ENCODE results near the gene CTAG1A.

DNA sequence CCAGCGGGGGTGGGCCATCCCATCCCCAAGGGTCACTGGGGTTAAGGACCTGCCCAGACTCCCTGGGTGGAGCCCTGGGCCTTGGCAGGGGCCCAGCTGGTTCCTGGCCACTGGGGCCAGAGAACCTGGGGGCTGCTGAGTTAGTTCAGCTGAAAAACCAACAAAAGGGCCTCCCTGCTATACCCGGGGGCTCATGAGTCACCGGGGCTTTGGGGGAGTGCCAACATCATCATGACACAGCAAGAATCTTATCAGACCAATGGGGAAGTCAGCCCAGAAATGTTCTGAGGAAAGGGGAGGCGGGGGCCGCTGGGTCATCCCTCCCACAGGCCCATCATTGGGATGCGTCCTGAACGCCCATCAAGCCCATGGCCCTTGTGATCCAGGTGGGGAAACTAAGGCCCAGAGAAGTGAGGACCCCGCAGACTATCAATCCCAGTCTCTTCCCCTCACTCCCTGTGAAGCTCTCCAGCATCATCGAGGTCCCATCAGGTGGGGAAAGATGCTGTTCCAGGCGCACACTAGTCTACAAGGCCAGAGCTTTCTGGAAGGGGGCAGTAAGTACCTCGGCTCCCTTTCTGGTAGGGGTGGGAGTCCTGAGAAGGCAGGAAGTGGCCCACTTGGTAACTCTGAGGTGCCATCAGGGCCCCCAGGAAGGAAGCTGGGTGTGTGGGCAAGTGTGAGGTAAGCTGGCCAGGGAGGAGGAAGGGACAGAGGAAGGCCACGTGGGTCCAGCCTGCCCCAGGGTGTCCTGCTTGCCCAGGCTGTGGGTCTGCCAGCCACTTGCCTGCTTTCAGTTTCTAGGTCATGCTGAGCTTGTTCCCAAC lies 42.8 kb upstream of the CTAG1A start:
- TF ChIP-seq, protein P1, sequence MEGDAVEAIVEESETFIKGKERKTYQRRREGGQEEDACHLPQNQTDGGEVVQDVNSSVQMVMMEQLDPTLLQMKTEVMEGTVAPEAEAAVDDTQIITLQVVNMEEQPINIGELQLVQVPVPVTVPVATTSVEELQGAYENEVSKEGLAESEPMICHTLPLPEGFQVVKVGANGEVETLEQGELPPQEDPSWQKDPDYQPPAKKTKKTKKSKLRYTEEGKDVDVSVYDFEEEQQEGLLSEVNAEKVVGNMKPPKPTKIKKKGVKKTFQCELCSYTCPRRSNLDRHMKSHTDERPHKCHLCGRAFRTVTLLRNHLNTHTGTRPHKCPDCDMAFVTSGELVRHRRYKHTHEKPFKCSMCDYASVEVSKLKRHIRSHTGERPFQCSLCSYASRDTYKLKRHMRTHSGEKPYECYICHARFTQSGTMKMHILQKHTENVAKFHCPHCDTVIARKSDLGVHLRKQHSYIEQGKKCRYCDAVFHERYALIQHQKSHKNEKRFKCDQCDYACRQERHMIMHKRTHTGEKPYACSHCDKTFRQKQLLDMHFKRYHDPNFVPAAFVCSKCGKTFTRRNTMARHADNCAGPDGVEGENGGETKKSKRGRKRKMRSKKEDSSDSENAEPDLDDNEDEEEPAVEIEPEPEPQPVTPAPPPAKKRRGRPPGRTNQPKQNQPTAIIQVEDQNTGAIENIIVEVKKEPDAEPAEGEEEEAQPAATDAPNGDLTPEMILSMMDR (IDR thresholded peaks at IDR 0.05): no peak
- TF ChIP-seq POLR2A (IDR thresholded peaks at IDR 0.05): no peak
- TF ChIP-seq EP300 (IDR thresholded peaks at IDR 0.05): no peak

Data from tibial nerve (tissue), 4 donors.